Activated CD4-positive, alpha-beta T cell treated with anti-CD3 and anti-CD28 coated beads, Interleukin-2, amount 50 U/mL, for 48 hours (primary cell): Measurements from ENCODE around the gene OR52N5.

Source experiments
- DNase-seq, 2 experiments: peaks; one replicate each; pipeline ENCODE4 v3.0.0-alpha.2; 2020

The OR52N5 gene

DNA sequence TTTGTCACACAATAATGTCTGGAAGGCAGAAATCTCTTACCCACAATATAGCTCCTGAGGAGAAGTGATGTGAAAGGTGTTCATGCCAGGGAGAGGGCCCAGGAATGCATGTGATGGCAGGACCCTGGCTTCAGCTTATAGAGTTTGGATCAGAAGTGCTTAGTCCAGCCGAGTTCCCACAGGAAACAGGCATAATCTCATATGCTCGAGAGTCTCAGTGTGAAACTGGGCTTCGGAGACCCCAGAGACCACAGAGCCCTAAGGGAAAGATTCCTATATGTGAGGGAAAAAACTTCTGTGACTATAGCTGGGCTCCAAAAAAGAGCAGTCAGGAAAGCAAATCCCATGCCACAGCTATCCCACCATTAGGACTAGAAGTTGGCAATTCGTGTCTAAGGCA is at the start of gene OR52N5:
TSS of gene OR52N5 (minus strand) at position 101 of the 400 bp plus-strand sequence. CDS start 4,721 bp downstream, outside the sequence.
- DNase-seq: no peak

DNA sequence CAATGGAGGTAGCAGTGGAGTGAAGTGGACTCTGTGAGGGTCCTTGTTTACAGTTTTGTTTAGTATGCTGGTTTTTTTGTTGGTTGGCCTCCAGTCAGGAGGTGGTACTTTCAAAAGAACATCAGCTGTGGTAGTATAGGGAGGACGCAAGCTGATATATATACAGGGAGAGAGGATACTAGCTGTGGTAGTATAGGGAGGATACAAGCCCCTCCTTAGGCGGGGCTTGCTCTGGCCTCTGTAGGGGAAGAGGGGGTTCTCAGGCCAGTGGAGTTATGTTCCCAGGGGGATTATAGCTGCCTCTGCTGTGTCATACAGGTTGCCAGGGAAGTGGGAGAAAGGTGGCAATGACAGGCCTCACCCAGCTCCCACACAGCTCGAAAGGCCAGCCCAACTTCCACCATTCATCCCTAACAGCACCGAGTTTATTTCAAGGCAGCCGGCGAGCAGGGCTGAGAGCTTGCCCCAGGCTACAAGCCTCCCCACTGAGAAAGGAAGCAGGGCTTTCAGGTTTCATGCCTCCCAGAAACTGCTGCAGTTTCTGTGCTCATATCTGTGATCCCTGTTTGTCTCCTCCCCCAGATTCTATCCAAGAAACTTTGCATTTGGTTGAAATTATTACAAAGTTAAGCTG is 48.2 kb upstream of the OR52N5 start:
- no peak for DNase-seq

DNA sequence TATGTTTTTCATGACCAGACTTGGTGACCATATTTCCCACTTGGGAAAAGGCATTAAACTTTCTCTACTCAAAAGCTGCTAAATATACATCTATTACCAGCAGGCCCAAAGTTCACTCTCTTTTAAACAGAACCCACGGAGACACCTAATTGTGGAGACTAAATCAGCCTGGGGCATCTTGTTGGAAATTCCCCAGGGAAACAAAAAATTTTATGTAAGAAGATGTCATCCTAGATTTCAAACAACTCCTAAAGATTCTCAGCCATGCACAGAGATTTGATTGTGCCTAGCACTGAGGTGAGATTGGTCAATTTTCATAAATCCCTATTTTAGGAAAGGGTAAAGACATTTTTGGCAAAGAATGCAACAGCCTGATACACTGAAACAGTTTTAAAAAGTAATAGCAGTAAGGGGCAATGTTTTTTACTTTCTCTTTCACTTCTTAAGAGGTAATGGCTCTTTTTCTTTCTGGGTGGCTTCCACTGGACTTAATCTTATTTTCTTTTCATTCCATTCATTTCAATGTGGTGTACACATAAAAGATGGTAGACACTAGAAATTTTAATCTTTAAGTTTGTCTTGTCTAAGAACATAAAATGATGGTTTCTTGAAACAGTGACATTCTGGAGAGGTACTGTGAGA is 35.2 kb upstream of the OR52N5 start:
- no peak for DNase-seq

DNA sequence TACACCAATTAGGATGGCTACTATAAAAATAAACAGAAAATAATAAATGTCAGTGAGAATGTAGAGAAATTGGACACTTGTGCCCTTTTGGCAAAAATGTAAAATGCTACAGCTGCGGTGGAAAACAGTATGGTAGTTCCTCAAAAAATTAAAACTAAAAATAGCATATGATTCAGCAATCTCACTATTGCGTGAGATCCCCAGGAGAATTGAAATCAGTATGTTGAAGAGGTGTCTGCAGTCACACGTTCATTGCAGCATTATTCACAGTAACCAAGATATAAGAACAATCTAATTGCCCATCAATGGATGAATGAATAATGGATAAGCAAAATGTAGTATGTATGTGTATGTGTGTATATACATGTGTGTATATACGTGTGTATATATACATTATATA is 32.4 kb upstream of the OR52N5 start:
- no peak for DNase-seq

DNA sequence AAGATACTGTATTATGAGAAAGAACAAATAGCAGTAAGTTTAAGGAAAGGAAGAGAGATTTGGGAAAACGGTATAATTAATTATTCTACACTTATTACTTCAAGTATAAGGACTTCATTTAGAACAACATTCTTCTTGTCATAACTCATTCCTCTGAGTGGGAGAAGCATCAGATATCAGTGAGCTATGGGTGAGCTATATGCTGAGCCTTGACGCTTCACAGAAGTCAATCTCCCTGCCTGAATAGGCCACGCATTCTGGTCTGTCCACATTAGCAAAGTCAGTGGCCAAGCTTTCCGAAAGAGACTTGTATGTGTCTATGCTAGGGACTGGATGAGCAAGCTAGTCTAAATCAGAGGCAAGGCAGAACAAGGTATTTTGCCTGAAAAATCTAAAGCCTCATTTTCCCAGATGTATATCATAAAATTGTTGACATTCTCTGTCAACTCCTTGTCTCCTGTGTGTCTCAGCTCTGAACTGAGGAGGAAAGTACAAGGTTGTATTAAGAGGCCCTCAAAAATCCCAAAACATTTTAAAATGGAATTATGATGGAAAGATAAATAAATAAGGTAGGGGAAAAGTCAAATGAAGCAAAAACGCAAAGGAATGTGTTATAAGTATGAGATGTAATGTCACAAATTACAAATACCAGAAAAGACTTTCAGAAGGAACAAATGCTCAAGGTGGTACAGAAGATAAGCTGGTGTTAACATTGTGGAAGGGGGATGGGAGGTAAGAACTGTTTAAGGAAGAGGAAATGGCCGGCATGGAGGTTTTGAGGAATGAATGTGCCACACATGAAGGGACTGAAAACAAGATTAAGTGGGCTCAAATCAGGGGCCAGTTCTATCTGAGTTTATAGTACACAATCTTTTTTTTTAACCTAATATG is 27.0 kb upstream of the OR52N5 start:
- DNase-seq: no peak

DNA sequence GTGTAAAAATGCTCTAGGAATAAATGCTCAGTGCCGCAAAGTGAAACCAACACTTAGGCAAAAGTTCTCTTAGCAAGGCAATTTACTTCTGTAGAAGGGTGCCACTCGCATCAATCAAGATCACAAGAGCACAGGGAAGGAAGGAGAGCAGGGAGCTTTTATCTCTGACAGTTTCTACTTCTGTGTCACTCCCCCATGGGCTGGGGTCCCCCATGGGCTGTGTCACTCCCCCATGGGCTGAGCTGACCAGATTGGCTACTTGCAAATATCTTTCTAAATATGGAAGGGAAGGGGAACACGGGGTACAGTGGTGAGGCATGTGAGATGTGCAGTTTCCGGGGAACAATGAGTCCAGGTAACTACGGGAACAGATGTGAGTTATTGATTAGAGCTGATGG is 26.0 kb upstream of the OR52N5 start:
- peak; percentile 3 to 7 for DNase-seq

DNA sequence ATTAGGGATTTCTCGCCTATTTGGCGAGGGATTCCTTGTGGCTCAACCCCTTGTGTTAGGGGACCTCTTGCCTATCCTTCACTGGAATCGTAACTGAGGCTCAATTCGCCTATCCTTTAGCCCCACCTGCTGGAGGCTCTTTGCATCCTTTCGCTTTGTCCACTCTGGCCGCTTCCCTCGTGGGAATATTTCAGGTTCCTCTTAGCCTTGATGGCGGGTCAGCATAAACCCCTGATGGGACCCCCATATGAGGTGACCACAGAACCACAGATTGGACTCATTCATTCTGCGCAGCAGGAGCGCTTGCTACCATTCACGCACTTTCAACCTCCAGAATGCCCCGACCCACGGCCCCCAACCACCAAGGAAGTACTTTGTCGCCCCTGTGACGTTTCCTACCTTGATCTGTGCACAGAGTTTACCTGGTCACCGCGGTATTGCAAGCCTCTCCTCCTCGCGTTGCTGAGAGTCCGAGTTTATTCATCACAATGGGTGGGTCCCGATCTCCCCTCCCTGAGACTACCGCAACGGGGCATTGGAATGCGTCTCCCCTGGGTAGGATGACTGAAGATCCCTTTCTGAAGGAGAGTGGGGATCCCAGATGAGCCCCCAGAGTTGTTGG is 25.5 kb upstream of the OR52N5 start, which contains the start of gene OR52N2:
TSS of gene OR52N2 (plus strand) at position 425 of the 622 bp plus-strand sequence. CDS start 11,412 bp downstream, outside the sequence.
- DNase-seq: peak; percentile 70 to 79

DNA sequence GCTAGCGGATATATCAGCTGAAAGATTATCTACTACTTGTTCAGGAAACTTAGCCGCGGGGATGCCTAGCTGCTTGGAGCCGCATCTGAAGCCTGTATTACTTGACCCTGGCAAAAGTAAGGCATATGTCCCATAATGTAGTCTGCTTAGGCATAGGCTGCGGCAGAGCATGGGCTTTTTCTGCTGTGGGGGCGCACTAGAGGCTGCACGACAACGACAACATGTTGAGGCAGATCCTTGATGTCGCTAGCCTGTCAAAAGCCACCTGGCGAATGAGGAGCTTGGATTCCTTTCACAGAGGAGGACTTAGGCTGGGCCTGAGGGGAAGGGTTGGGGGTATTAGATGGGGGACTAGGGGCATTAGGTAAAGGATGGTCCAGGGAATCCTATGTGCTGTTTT is 24.4 kb upstream of the OR52N5 start:
- no peak for DNase-seq

DNA sequence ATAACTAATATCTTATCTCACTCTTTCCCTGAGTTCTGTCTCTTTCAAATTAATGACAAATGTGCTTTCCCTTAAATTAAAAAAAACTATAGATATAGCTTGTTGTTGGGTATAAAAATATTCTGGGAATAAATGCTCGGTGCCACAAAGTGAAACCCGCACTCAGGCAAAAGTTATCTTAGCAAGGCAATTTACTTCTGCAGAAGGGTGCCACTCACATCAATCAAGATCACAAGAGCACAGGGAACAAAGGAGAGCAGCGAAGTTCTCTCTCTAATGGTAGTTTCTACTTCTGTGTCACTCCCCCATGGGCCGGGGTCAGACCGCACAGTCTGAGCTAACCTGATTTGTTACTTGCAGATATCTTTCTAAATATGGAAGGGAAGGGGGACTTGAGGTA is 20.8 kb upstream of the OR52N5 start:
- no peak for DNase-seq

DNA sequence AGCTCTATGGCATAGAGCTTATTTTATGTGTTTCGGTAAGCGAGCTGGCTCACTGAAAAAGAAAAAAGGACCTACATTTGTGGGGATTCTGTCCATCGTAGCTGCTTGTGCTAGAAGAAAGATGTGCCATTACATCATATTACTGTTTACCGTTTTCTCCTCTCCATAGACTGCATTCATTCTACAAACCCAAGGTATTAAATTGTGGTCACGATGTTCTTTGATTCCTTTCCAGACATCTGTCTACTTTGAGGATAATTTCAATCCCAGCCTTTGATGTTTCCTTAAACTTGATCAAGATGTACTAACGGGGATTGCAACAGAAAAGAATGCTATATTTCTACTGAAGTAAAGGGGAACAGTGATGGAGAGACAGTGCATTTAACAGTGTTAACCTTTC is 13.4 kb upstream of the OR52N5 start:
- DNase-seq: no peak

DNA sequence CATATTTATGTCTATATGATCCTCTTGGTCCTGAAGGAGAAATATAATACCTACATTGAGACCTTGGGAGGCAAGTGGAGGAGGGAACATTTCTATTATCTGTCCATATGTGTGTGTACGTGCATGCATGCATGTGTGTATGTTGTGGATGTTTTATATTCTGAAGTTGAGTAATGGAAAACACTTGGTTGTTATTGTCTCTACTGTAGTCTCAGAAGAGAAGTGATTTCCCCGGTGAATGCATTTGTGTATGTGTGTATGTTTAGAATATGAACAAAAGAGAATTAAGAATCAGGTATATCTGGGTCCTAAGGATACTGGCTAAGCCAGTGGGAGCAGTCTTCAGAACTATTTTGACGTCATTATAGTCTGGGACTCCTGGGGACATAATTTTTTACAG is 8.0 kb upstream of the OR52N5 start, which contains the start of gene OR52N1:
TSS of gene OR52N1 (minus strand) at position 101 of the 400 bp plus-strand sequence. CDS start 2,449 bp downstream, outside the sequence.
- DNase-seq: no peak

DNA sequence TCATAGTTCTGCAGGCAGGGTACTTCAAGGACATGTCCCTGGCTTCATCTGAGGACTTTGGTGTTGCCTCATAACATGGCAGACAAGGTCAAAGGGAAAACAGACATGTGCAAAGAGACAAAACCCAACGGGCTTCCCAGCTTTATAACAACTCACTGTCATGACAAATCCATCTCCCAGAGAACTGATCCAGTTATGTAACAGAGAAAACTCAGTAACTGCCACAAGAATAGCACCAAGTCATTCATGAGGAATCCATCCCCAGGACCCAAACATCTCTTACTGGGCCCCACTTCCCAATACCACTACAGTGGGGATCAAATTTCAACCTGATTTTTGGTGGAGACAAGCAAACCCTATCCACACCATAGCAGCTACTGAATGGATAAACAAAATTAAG is 16.1 kb downstream of the OR52N5 start:
- no peak for DNase-seq

DNA sequence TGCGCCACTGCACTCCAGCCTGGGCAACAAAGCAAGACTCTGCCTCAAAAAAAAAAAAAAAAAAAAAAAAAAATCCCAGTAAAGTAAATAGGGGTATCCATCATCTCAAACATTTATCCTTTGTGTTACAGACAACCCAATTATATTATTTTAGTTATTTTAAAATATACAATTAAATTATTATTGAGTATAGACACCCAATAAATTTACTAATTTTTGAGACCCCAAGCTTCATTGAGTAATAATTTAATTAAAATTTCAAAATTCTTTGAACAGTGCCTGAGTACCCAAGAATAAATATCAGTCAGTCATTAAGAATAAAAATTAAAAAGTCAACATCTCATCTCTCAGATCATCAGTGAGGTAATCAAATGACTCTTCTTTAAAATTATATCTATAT is 29.2 kb downstream of the OR52N5 start, which contains the start of gene OR52N4:
TSS of gene OR52N4 (plus strand) at position 301 of the 400 bp plus-strand sequence. CDS start 498 bp downstream, outside the sequence.
- no peak for DNase-seq

DNA sequence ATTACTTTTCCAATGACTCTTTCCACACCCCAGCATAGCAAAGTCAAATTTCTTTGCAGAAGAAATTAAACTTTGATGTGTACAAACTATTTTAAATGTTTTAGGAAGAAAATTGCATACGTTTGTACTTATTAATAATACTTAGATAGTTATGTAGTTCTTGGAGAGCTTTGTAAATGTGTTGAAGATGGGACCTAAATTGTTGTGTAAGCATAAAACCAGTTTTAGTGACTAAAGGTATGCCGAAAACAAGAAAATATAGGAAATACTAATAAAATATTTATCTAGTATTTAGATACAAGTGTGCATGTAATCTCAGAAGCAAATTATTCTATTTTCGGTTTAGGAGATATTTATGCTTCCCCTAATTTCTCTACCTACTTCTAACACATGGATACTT is 33.3 kb downstream of the OR52N5 start:
- DNase-seq: no peak

DNA sequence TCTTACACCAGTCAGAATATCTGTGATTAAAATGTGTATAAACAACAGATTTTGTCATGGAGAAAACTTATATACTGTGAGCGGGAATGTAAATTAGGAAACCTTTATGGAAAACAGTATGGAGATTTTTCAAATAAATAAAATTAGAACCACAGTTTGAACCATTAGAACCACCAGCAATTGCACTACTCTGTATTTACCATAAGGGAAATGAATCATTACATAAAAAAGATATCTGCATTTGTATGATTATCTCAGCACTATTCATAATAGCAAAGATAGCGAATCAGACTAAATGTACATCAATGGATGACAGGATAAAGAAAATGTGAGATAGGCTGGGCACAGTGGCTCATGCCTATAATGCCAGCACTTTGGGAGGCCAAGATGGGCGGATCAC is 36.5 kb downstream of the OR52N5 start:
- no peak for DNase-seq

DNA sequence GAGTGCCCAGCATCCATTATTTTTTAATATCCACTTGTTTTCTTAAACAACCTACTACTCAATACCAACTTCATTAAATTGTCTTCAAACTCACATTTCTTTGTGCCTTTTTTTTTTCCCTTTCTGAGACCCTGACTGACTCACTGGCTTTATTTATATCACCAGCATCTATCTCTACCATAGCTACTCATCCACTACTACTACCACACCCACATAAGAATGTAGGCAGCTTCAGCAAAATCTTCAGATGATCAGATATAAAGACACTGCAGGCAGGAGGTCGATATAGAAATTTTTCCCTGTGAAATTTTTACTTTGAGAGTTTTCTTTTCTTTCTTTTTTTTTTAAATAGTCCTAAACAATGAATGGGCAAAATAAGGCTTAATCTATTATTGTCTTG is 44.7 kb downstream of the OR52N5 start:
- no peak for DNase-seq

DNA sequence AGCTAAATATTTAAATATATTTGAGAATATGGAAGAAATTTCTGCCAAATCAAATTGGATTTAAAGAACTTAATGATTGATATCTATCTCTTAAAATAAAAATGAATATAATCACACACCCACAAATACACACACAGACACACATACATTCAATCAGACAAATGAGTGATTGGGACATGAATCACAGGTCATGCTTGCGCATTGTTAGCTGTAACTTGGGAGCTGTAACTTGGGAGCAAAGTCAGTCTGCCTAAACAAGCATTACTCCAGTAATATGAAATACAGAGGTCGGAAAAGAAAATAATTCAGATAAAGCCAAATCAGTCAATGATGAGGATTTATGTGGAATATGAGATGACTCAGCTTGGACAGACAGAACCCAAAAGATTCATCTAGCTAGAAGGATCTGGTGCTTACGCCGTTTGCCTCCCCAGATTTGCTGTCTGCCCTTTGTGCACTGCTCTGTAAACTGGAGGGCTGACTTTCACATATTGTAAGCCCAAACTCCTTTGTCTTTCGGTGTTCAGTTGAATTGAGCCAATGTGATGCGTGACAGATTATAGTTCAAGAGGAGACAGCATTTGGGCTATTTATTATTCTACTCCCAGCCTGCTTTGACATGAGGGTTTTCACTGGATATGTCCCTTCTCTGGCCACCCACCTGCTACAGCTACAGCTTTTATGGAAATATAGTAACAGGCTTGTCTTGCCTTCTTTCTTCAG is 45.3 kb downstream of the OR52N5 start:
- DNase-seq: no peak

DNA sequence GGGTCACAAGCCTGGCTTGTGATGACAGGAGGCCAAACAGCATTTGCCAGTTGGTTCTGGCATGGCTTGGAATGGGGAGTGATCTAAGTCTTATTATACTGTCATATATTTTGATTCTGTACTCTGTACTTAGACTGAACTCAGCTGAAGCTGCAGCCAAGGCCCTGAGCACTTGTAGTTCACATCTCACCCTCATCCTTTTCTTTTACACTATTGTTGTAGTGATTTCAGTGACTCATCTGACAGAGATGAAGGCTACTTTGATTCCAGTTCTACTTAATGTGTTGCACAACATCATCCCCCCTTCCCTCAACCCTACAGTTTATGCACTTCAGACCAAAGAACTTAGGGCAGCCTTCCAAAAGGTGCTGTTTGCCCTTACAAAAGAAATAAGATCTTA is 46.1 kb downstream of the OR52N5 start:
- DNase-seq: no peak

DNA sequence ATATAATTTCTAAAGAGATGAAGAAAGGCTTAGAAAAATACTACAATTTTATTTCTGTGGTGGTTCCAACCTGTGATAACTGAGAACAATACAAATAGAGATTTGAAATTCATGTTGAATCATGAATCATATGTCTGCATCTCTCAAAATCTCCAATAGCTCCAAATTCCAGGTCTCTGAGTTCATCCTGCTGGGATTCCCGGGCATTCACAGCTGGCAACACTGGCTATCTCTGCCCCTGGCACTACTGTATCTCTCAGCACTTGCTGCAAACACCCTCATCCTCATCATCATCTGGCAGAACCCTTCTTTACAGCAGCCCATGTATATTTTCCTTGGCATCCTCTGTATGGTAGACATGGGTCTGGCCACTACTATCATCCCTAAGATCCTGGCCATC is 46.8 kb downstream of the OR52N5 start, which contains the start of gene OR56B1:
TSS of gene OR56B1 (plus strand) at position 53 of the 400 bp plus-strand sequence. CDS start at position 122, 69 bp downstream.
- no peak for DNase-seq

DNA sequence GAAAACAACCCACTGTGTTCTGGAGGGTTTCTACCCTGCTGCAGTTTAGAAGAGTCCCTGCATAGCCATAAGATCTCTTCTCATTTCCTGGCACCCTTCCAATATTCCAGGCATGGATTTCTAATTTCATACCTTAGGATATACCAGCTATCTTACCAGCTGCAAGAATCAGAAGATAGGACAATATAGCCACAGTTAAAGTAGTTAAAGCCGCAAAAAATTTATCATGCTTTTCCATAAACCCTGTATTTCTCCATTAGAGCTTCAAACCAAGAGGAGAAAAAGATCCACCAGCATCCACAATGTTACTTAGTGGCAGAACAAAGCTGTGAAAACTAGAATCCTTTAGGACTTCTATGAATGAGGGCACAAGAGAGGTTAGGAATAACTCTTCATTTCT is 55.5 kb downstream of the OR52N5 start:
- no peak for DNase-seq

DNA sequence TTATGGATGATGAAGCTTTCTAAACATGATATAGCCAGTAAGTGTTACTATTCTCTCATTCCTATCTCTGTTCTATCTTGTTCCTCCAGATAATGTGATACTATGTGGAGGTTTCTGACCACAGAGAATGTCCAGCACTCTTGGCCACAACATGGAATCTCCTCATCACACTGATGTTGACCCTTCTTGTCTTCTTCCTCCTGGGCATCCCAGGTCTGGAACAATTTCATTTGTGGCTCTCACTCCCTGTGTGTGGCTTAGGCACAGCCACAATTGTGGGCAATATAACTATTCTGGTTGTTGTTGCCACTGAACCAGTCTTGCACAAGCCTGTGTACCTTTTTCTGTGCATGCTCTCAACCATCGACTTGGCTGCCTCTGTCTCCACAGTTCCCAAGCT is 56.8 kb downstream of the OR52N5 start:
- no peak for DNase-seq
